Measurements from ENCODE around the gene ZSCAN20.

GRCh38 chr1:33524586-33524985 is 52.1 kb downstream of the ZSCAN20 start:
- TF ChIP-seq, protein P1, sequence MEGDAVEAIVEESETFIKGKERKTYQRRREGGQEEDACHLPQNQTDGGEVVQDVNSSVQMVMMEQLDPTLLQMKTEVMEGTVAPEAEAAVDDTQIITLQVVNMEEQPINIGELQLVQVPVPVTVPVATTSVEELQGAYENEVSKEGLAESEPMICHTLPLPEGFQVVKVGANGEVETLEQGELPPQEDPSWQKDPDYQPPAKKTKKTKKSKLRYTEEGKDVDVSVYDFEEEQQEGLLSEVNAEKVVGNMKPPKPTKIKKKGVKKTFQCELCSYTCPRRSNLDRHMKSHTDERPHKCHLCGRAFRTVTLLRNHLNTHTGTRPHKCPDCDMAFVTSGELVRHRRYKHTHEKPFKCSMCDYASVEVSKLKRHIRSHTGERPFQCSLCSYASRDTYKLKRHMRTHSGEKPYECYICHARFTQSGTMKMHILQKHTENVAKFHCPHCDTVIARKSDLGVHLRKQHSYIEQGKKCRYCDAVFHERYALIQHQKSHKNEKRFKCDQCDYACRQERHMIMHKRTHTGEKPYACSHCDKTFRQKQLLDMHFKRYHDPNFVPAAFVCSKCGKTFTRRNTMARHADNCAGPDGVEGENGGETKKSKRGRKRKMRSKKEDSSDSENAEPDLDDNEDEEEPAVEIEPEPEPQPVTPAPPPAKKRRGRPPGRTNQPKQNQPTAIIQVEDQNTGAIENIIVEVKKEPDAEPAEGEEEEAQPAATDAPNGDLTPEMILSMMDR (conservative IDR thresholded peaks at IDR 0.05; ENCODE audit: low read length): no peak
- no peak for TF ChIP-seq EZH2phosphoT487 (IDR thresholded peaks at IDR 0.05; ENCODE audit: borderline replicate concordance)

All from Loucy (cell line).